Measurements from ENCODE around the gene SPEM1. TPM values are rescaled to one million over a fixed set of nuclear protein-coding genes. Genes with fewer than 3 reads are reported as not detected.

SPEM1 gene
- total and polyA plus RNA-seq, 2 donors (not counting 1 experiment from before 2014, with no cell fraction given), result not detected

- H3K27ac ChIP-seq (ENCODE audit: low read length in 2 of 2), result no peak overlapping the region
- H4K20me1 ChIP-seq (ENCODE audit: control insufficient read depth, insufficient read depth, low read length, poor library complexity, severe bottlenecking), result peaks cover 49% of the 10 kb centered on the region
- POLR2A ChIA-PET, result interaction anchor here (0.6 kb wide), 1 partner anchor 17 kb away, joined by 10 read pairs; no protein-coding TSS in a partner anchor
- Mint-ChIP-seq H3K27me3 (peaks cover 51% of the 10 kb centered on the region), H3K4me1 (peaks cover 48% of the 10 kb centered on the region), H3K4me3 (peak overlapping the region; percentile 84), H3K9me3 (ENCODE audit: insufficient read depth) (no peaks in the 10 kb centered on the region), H3K27ac (peak overlapping the region; percentile 61)
- TF ChIP-seq EZH2 (IDR thresholded peaks at IDR 0.05; ENCODE audit: borderline replicate concordance, insufficient read depth, low read depth, low read length, poor library complexity, severe bottlenecking) (no peak), CTCF (IDR thresholded peaks at IDR 0.05) (no peak)
- ATAC-seq (ENCODE audit: low read depth) (no peak), DNase-seq (no peak)
- no peak overlapping the region for H2AFZ ChIP-seq (ENCODE audit: insufficient read depth, low read depth, low read length, poor library complexity, severe bottlenecking)
- peak overlapping the region in 2 of 5 experiments; percentile 31 to 43 for H3K4me3 ChIP-seq (ENCODE audit: control extremely low read depth in 1 of 5, extremely low read depth in 1 of 5, insufficient read depth in 1 of 5, low read depth in 2 of 5, low read length in 4 of 5)
- H3K36me3 ChIP-seq (replicated peaks in 1 of 2; ENCODE audit: control extremely low read depth in 1 of 2, control insufficient read depth in 1 of 2, extremely low read depth in 1 of 2, insufficient read depth in 2 of 2, low read length in 1 of 2), result no peaks in the 10 kb centered on the region
- intact Hi-C loops (cut with micrococcal nuclease), result loop anchor here (5.0 kb wide), 2 partner anchors 402 to 1952 kb away; partner anchors contain the start of genes DERL2, MIS12 and SLC16A13
- H3K27me3 ChIP-seq (replicated peaks in 1 of 4; ENCODE audit: control extremely low read depth in 1 of 4, control insufficient read depth in 3 of 4, insufficient read depth in 4 of 4, low read length in 3 of 4), result peaks cover 0 to 59% (median 34%) of the 10 kb centered on the region in 4 experiments
- peaks cover 27% of the 10 kb centered on the region for H3K79me2 ChIP-seq (ENCODE audit: control insufficient read depth, insufficient read depth, low read length)
- 48% methylated on average over 6 of the region's 11 CpGs for WGBS (ENCODE audit: insufficient coverage)
- peaks cover 0 to 34% (median 0%) of the 10 kb centered on the region in 3 donors for H3K9me3 ChIP-seq (ENCODE audit: control extremely low read depth in 1 of 3, control insufficient read depth in 2 of 3, insufficient read depth in 1 of 3, low read length in 2 of 3)
- peak overlapping the region; percentile 93 for H3K4me2 ChIP-seq (replicated peaks; ENCODE audit: low read depth, low read length, poor library complexity, severe bottlenecking)
- H3K9ac ChIP-seq (ENCODE audit: low read length), result peak overlapping the region; percentile 48
- H3K4me1 ChIP-seq (ENCODE audit: control insufficient read depth in 2 of 2, insufficient read depth in 2 of 2, low read length in 2 of 2), result peaks cover 51 to 53% of the 10 kb centered on the region in 2 donors
- CTCF ChIA-PET, result interaction anchor here (0.8 to 4.2 kb wide), 9 partner anchors 16 to 234 kb away, joined by 3 to 43 read pairs (median 5); partner anchors contain the start of genes SLC35G6 and TMEM95
These were observed 18.7 kb downstream of the SPEM1 start for GRCh38 chr17:7438656-7439460.

Data from B cell (primary cell).